ENCODE measurements around the gene CPS1.

DNA sequence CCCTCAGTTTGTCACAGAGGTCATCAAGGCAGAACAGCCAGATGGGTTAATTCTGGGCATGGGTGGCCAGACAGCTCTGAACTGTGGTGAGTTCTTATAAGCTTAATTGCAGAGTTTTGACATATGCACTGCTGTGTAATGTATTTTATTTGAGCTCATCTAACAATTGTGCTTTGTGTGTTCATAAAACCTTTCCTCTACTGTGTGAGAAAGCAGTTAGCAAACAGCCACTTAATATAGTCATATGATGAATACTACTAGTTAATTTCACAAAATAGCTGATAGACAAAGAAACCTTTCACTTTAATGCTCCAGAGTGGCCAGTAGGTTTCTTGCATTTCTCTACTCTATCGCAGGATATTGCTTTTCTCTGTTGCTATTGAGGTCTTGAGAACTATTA lies 43.1 kb downstream of the CPS1 start:
- no peak for TF ChIP-seq POLR2AphosphoS5 (IDR thresholded peaks at IDR 0.05)
- TF ChIP-seq, protein P1, sequence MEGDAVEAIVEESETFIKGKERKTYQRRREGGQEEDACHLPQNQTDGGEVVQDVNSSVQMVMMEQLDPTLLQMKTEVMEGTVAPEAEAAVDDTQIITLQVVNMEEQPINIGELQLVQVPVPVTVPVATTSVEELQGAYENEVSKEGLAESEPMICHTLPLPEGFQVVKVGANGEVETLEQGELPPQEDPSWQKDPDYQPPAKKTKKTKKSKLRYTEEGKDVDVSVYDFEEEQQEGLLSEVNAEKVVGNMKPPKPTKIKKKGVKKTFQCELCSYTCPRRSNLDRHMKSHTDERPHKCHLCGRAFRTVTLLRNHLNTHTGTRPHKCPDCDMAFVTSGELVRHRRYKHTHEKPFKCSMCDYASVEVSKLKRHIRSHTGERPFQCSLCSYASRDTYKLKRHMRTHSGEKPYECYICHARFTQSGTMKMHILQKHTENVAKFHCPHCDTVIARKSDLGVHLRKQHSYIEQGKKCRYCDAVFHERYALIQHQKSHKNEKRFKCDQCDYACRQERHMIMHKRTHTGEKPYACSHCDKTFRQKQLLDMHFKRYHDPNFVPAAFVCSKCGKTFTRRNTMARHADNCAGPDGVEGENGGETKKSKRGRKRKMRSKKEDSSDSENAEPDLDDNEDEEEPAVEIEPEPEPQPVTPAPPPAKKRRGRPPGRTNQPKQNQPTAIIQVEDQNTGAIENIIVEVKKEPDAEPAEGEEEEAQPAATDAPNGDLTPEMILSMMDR (IDR thresholded peaks at IDR 0.05 in 8 of 11, conservative IDR thresholded peaks at IDR 0.05 in 3 of 11) = no peak
